ENCODE results near the gene CBX7. TPM values are rescaled to one million over a fixed set of nuclear protein-coding genes. Genes with fewer than 3 reads are reported as not detected.

CBX7 gene
- total and polyA plus RNA-seq, 2 of the 8 experiments (the other 6 are each of a cell fraction or from before 2014, with no cell fraction given), result 6.9 to 8.7 TPM

DNA sequence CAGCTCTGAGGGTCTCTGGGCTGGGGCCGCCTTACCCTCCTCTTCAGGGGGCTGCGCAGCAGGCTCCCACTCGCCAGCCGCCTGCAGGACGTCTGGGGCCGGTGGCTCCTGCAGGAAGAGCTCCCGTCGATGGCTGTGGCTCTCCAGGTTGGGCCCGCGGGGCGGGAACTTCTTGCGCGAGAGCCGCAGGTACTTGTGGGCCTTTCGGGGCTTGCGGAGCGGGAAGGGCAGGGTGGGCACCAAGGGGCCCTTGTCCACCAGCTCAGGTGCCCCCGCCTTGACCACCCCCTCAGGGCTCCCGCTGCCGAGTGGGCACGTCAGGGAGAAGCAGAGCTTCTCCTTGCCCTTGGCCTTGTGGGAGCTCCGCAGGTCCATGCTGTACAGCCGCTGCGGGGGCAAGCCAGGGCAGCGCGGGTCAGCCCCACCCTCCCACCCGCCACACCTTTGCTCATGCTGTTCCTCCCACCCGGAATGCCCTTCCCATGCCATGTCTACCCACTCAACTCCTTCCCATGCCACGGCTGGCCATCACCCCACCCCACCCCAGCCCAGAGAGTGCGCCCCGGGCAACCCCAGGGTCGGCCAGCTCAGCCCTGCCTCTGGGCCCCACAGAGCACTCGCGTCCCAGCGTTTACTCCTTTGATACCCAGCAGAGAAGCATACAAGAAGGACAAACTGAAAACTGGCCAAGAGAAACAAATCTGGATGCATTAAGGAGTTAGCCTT is 18.0 kb downstream of the CBX7 start (continued):
- no peak for TF ChIP-seq TAF1 (IDR thresholded peaks at IDR 0.05; ENCODE audit: low read depth, low read length)
- no peak for TF ChIP-seq YY1 (IDR thresholded peaks at IDR 0.05; ENCODE audit: low read depth, low read length)
